ENCODE data around the gene BLVRB. TPM values are rescaled to one million over a fixed set of nuclear protein-coding genes. Genes with fewer than 3 reads are reported as not detected.
"Not testable (repeated sequence)": the region's sequence is repeated elsewhere in the genome, so short reads cannot be mapped to it uniquely, and the experiment has no call there.

Gene BLVRB
- total RNA-seq, 2 experiments from 2014 or later: 18.5 to 20.0 TPM

DNA sequence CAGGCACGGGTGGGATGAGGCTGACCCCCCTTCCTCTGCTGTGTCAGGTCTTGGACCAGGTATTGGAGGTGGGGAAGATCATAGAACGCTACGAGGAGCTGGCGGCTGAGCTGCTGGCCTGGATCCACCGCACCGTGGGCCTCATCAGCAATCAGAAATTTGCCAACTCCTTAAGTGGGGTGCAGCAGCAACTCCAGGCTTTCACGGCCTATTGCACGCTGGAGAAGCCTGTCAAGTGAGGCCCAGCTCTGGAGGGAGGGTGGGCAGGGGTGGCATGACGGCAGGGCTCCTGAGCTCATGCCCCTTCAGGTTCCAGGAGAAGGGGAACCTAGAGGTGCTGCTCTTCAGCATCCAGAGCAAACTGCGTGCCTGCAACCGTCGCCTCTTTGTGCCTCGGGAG is 36.5 kb upstream of the BLVRB start:
- no peak for DNase-seq
- Mint-ChIP-seq H3K4me1 (no peaks in the 10 kb centered on the region), H3K4me3 (no peak overlapping the region), H3K27ac (no peak overlapping the region), H3K36me3 (ENCODE audit: low read depth) (no peaks in the 10 kb centered on the region), H3K9me3 (no peaks in the 10 kb centered on the region), H3K27me3 (peaks cover 2% of the 10 kb centered on the region)
- ChIA-PET POLR2A (no interaction called here), CTCF (no interaction called here)

DNA sequence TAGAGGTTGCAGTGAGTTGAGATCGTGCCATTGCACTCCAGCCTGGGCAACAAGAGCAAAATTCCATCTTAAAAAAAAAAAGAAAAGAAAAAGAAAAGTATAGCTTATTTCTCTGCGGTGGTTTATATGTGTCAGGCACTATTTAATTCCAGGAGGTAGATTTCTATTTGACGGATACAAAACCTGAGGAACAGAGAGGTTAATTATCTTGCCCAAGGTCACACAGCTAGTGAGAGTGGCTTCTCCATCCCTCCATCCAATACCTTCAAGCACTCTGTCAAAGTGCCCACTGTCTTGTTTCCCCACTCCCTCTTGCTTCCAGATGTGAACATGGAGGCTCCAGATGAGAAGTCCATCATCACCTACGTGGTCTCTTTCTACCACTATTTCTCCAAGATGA is 36.1 kb upstream of the BLVRB start:
- DNase-seq: no peak
- Mint-ChIP-seq H3K36me3 (ENCODE audit: low read depth) (no peaks in the 10 kb centered on the region), H3K9me3 (no peaks in the 10 kb centered on the region), H3K4me1 (no peaks in the 10 kb centered on the region), H3K27ac (no peak overlapping the region), H3K27me3 (peaks cover 2% of the 10 kb centered on the region), H3K4me3 (no peak overlapping the region)
- ChIA-PET CTCF (interaction anchor here (0.6 kb wide), 1 partner anchor 444 kb away, joined by 6 read pairs; no protein-coding TSS in a partner anchor), POLR2A (no interaction called here)

DNA sequence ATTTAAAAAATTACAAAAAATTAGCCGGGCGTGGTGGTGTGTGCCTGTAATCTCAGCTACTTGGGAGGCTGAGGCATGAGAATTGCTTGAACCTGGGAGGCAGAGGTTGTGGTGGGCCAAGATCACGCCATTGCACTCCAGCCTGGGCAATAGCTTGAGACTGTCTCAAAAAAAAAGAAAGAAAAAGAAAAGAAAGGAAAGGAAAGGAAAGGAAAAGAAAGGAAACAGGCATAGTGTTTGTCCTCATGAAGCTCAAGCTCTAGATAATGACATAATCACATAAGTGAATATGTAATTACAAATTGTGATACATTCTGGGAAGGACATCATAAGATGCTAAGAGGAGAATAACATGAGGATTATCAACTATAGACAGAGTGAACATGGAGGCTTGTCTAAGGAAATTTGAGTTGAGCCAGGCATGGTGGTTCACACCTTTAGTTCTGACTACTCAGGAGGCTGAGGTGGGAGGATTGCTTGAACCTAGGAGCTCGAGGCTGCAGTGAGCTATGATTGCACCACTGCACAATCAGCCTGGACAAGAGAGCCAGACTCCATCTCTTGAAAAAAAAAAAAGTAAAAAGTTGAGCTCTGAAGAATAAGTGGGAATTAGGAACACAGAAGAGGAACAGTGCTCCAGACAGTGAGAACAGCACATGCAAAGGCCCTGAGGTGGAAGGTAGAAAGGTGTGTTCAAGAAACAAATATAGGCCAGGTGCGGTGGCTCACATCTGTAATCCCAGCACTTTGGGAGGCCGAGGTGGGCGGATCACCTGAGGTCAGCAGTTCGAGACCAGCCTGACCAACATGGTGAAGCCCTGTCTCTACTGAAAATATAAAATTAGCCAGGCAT is 35.4 kb upstream of the BLVRB start:
- POLR2A ChIA-PET; H3K4me1 Mint-ChIP-seq; H3K9me3 Mint-ChIP-seq; H3K27me3 Mint-ChIP-seq; H3K36me3 Mint-ChIP-seq (ENCODE audit: low read depth); H3K27ac Mint-ChIP-seq; DNase-seq; H3K4me3 Mint-ChIP-seq: not testable (repeated sequence)
- CTCF ChIA-PET: interaction anchor here (0.6 to 1.5 kb wide), 3 partner anchors 11 to 445 kb away, joined by 3 to 6 read pairs (median 4); no protein-coding TSS in a partner anchor

- H3K4me3 Mint-ChIP-seq: no peak overlapping the region
- no peaks in the 10 kb centered on the region for H3K9me3 Mint-ChIP-seq
- H3K36me3 Mint-ChIP-seq (ENCODE audit: low read depth): no peaks in the 10 kb centered on the region
- CTCF ChIA-PET: interaction anchor here (0.6 kb wide), 1 partner anchor 538 kb away, joined by 5 read pairs; no protein-coding TSS in a partner anchor
- no peak for DNase-seq
- H3K27ac Mint-ChIP-seq: no peak overlapping the region
- POLR2A ChIA-PET: no interaction called here
- H3K27me3 Mint-ChIP-seq: peaks cover 6% of the 10 kb centered on the region
- no peaks in the 10 kb centered on the region for H3K4me1 Mint-ChIP-seq
Observed at GRCh38 chr19:40499320-40499719, 33.8 kb upstream of the BLVRB start.

- POLR2A ChIA-PET: no interaction called here
- H3K27me3 Mint-ChIP-seq: peaks cover 7% of the 10 kb centered on the region
- CTCF ChIA-PET: no interaction called here
- no peaks in the 10 kb centered on the region for H3K9me3 Mint-ChIP-seq
- no peak for DNase-seq
- no peaks in the 10 kb centered on the region for H3K4me1 Mint-ChIP-seq
- H3K4me3 Mint-ChIP-seq: no peak overlapping the region
- no peak overlapping the region for H3K27ac Mint-ChIP-seq
- H3K36me3 Mint-ChIP-seq (ENCODE audit: low read depth): no peaks in the 10 kb centered on the region
Observed at GRCh38 chr19:40497214-40497613, 31.7 kb upstream of the BLVRB start.

DNA sequence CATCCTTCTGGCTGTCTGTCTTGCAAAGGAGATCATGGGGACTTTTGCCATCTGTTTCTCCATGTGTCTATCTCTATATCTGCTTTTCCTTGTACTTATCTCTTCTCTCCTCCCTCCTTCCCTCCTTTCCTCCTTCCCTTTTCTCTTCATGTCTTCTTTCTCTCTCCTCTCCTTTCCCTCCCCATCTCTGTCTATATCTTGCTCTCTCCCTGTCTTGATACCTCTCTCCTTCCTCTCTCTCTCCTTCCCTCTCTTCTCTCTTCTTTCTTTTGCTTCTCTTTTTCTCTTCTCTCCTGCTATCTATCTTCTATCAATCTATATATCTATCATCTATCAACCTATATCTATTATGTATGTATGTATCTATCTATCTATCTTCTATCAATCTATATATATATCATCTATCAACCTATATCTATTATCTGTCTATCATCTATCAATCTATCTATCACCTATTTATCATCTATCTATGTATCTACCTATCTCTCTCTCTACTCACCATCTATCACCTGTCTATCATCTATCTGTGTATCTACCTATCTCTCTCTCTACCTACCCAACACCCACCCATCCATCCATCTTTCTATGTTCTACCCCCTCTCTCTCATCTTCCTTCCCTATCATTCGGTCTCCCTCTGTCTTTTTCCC is 28.8 kb upstream of the BLVRB start:
- Mint-ChIP-seq H3K36me3 (ENCODE audit: low read depth) (no peaks in the 10 kb centered on the region), H3K4me1 (no peaks in the 10 kb centered on the region), H3K9me3 (no peaks in the 10 kb centered on the region), H3K4me3 (no peak overlapping the region), H3K27me3 (peaks cover 7% of the 10 kb centered on the region), H3K27ac (no peak overlapping the region)
- CTCF ChIA-PET: interaction anchor here (0.5 kb wide), 1 partner anchor 13 kb away, joined by 3 read pairs; no protein-coding TSS in a partner anchor
- POLR2A ChIA-PET: no interaction called here
- DNase-seq: no peak

- no peak overlapping the region for H3K4me3 Mint-ChIP-seq
- no peaks in the 10 kb centered on the region for H3K9me3 Mint-ChIP-seq
- no peak for DNase-seq
- no peak overlapping the region for H3K27ac Mint-ChIP-seq
- H3K4me1 Mint-ChIP-seq: no peaks in the 10 kb centered on the region
- no peaks in the 10 kb centered on the region for H3K36me3 Mint-ChIP-seq (ENCODE audit: low read depth)
- ChIA-PET CTCF (no interaction called here), POLR2A (no interaction called here)
- H3K27me3 Mint-ChIP-seq: peaks cover 7% of the 10 kb centered on the region
Observed at GRCh38 chr19:40493778-40494177, 28.2 kb upstream of the BLVRB start.

- POLR2A ChIA-PET: no interaction called here
- Mint-ChIP-seq H3K9me3 (no peaks in the 10 kb centered on the region), H3K27ac (no peak overlapping the region), H3K36me3 (ENCODE audit: low read depth) (no peaks in the 10 kb centered on the region), H3K4me3 (no peak overlapping the region), H3K4me1 (peaks cover 6% of the 10 kb centered on the region), H3K27me3 (peaks cover 14% of the 10 kb centered on the region)
- CTCF ChIA-PET: no interaction called here
- no peak for DNase-seq
Observed at GRCh38 chr19:40492274-40492673, 26.7 kb upstream of the BLVRB start.

DNA sequence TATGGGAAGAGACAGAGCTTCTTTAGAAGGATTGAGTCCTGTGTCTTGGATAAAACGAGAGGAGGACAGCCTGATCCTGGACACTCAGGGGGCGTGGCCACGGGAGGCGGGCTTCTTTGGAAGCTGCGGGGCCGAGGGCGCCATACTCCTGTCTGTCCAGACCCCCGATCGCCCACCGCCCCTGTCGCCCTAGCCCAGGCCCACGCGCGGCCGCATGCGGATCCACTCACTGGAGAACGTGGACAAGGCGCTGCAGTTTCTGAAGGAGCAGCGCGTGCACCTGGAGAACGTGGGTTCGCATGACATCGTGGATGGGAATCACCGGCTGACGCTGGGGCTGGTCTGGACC is 24.3 kb upstream of the BLVRB start:
- no peak overlapping the region for H3K27ac Mint-ChIP-seq
- H3K4me1 Mint-ChIP-seq: peaks cover 6% of the 10 kb centered on the region
- no peaks in the 10 kb centered on the region for H3K36me3 Mint-ChIP-seq (ENCODE audit: low read depth)
- no peak overlapping the region for H3K4me3 Mint-ChIP-seq
- POLR2A ChIA-PET: no interaction called here
- CTCF ChIA-PET: no interaction called here
- no peaks in the 10 kb centered on the region for H3K9me3 Mint-ChIP-seq
- no peak for DNase-seq
- H3K27me3 Mint-ChIP-seq: peaks cover 14% of the 10 kb centered on the region

GRCh38 chr19:40486017-40486416 is 20.5 kb upstream of the BLVRB start:
- DNase-seq: no peak
- POLR2A ChIA-PET: no interaction called here
- H3K27me3 Mint-ChIP-seq: peaks cover 9% of the 10 kb centered on the region
- peaks cover 6% of the 10 kb centered on the region for H3K4me1 Mint-ChIP-seq
- CTCF ChIA-PET: no interaction called here
- no peaks in the 10 kb centered on the region for H3K36me3 Mint-ChIP-seq (ENCODE audit: low read depth)
- no peak overlapping the region for H3K27ac Mint-ChIP-seq
- no peak overlapping the region for H3K4me3 Mint-ChIP-seq
- no peaks in the 10 kb centered on the region for H3K9me3 Mint-ChIP-seq

DNA sequence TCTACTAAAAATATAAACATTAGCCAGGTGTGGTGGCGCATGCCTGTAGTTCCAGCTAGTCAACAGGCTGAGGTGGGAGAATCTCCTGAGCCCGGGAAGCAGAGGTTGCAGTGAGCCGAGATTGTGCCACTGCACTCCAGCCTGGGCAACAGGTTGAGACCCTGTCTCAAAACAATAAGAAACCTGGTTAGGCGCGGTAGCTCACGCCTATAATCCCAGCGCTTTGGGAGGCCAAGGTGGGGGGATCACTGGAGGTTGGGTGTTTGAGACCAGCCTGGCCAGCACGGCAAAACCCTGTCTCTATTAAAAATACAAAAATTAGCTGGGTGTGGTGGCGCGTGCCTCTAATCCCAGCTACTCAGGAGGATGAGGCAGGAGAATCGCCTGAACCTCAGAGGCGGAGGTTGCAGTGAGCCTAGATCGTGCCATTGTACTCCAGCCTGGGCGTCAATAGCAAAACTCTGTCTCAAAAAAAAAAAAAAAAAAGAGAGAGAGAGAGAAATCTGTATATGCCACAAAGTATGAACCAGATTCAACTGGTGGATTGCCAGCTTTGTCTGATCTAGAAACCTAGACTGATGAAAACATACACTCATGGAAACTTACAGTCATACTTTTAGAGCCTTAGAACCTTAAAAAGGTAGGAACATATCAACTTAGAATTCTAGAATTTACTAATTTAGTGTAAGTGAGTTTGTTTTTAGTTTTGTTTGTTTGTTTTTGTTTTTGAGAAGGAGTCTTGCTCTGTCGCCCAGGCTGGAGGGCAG is 10.5 kb upstream of the BLVRB start:
- H3K4me3 Mint-ChIP-seq; DNase-seq; H3K27me3 Mint-ChIP-seq; H3K9me3 Mint-ChIP-seq; POLR2A ChIA-PET; H3K4me1 Mint-ChIP-seq; H3K27ac Mint-ChIP-seq; H3K36me3 Mint-ChIP-seq (ENCODE audit: low read depth): not testable (repeated sequence)
- CTCF ChIA-PET: interaction anchor here (0.5 to 1.9 kb wide), 2 partner anchors 11 to 160 kb away, joined by 3 to 6 read pairs; partner anchors contain the start of gene BLVRB

- ChIA-PET POLR2A (no interaction called here), CTCF (interaction anchor here (0.8 to 1.2 kb wide), 2 partner anchors 10 to 49 kb away, joined by 3 read pairs; no protein-coding TSS in a partner anchor)
- Mint-ChIP-seq H3K27ac (no peak overlapping the region), H3K36me3 (ENCODE audit: low read depth) (no peaks in the 10 kb centered on the region), H3K4me1 (no peaks in the 10 kb centered on the region), H3K9me3 (no peaks in the 10 kb centered on the region), H3K27me3 (no peaks in the 10 kb centered on the region), H3K4me3 (no peak overlapping the region)
- DNase-seq: no peak
Observed at GRCh38 chr19:40474737-40475136, 9.2 kb upstream of the BLVRB start.

DNA sequence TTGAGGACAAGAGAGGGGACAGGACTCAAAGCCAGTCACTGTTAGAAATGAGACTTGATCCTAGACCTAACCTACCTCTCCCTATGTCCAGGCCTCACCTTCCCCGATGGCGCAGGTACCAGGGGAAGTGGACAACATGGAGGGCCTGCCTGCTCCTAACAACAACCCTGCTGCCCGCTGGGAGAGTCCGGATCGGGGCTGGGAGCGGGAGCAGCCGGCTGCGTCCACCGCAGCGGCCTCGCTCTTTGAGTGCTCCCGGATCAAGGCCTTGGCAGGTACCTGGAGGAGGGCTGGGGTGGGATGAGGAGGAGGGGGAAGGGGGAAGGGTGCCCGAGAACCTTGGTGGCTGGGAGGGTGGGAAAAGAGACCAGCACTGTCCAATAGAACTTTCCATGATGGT is 7.0 kb upstream of the BLVRB start:
- Mint-ChIP-seq H3K27me3 (peaks cover 13% of the 10 kb centered on the region), H3K4me1 (peaks cover 3% of the 10 kb centered on the region), H3K4me3 (no peak overlapping the region), H3K9me3 (no peaks in the 10 kb centered on the region), H3K36me3 (ENCODE audit: low read depth) (no peaks in the 10 kb centered on the region), H3K27ac (no peak overlapping the region)
- ChIA-PET CTCF (no interaction called here), POLR2A (no interaction called here)
- DNase-seq: no peak
